ENCODE data around the gene APOBEC4. TPM values are rescaled to one million over a fixed set of nuclear protein-coding genes. Genes with fewer than 3 reads are reported as not detected.

Gene APOBEC4
- total and polyA plus RNA-seq, 4 donors, result not detected

GRCh38 chr1:183596500-183596899, 56.6 kb downstream of the APOBEC4 start:
- WGBS, result 94% methylated on average over 5 of the region's 5 CpGs
- H3K27ac ChIP-seq (ENCODE audit: low read depth in 1 of 2, low read length in 2 of 2), result no peak overlapping the region
- DNase-seq (ENCODE audit: low spot score), result no peak

More at GRCh38 chr1:183596500-183596899, 56.6 kb downstream of the APOBEC4 start:
- H3K36me3 ChIP-seq (ENCODE audit: control insufficient read depth in 4 of 4, insufficient read depth in 3 of 4, low read depth in 1 of 4, low read length in 3 of 4), result no peaks in the 10 kb centered on the region
- H3K4me1 ChIP-seq (ENCODE audit: control insufficient read depth in 4 of 4, insufficient read depth in 4 of 4, low read length in 3 of 4), result peaks cover 0 to 3% (median 0%) of the 10 kb centered on the region in 4 donors
- no peaks in the 10 kb centered on the region for H3K27me3 ChIP-seq (ENCODE audit: control insufficient read depth in 4 of 4, insufficient read depth in 4 of 4, low read length in 3 of 4)
- H3K9ac ChIP-seq (ENCODE audit: low read depth in 1 of 2, low read length in 2 of 2), result no peak overlapping the region
- H3K4me3 ChIP-seq (ENCODE audit: low read depth in 1 of 3, low read length in 3 of 3), result no peak overlapping the region
- no peaks in the 10 kb centered on the region for H3K9me3 ChIP-seq (ENCODE audit: control insufficient read depth in 4 of 4, low read length in 3 of 4)
- TF ChIP-seq NR2F2 (IDR thresholded peaks at IDR 0.05) (no peak), RXRA (IDR thresholded peaks at IDR 0.05) (no peak), REST (IDR thresholded peaks at IDR 0.05) (no peak), TAF1 (conservative IDR thresholded peaks at IDR 0.05) (no peak), HNF4G (IDR thresholded peaks at IDR 0.05) (no peak), SP1 (IDR thresholded peaks at IDR 0.05) (no peak), GABPA (IDR thresholded peaks at IDR 0.05 in 1 of 2, conservative IDR thresholded peaks at IDR 0.05 in 1 of 2) (no peak), YY1 (IDR thresholded peaks at IDR 0.05) (no peak), ATF3 (IDR thresholded peaks at IDR 0.05) (no peak)

Other genes starting within 250 kb of the APOBEC4 start
- gene NMNAT2, start 234.9 kb downstream of the APOBEC4 start, total RNA-seq, result under 1 TPM; under 0.01 to 0.05 TPM
- under 1 TPM in 1 of 2 donors, not detected in 1; 0.07 TPM for gene NMNAT2, start 234.9 kb downstream of the APOBEC4 start, polyA plus RNA-seq
- 10 to 100 TPM; 14.2 to 28.7 TPM for gene SMG7, start 180.8 kb downstream of the APOBEC4 start, total RNA-seq
- 10 to 100 TPM in 1 of 2 donors, 1 to 10 TPM in 1; 9.5 to 13.0 TPM for gene SMG7, start 180.8 kb downstream of the APOBEC4 start, polyA plus RNA-seq
- gene NCF2, start 62.9 kb downstream of the APOBEC4 start, total RNA-seq, result 10 to 100 TPM; 11.5 to 15.1 TPM
- gene NCF2, start 62.9 kb downstream of the APOBEC4 start, polyA plus RNA-seq, result 1 to 10 TPM; 1.2 to 3.4 TPM
- 10 to 100 TPM; 34.9 to 60.1 TPM for gene ARPC5, start 17.5 kb downstream of the APOBEC4 start, total RNA-seq
- 10 to 100 TPM; 48.5 to 67.0 TPM for gene ARPC5, start 17.5 kb downstream of the APOBEC4 start, polyA plus RNA-seq
- 10 to 100 TPM; 12.3 to 15.3 TPM for gene RGL1, start 151.8 kb upstream of the APOBEC4 start, total RNA-seq
- gene RGL1, start 151.8 kb upstream of the APOBEC4 start, polyA plus RNA-seq, result 1 to 10 TPM; 3.9 to 5.6 TPM